Measurements from ENCODE around the gene NEUROD2. TPM values are rescaled to one million over a fixed set of nuclear protein-coding genes. Genes with fewer than 3 reads are reported as not detected.

NEUROD2 gene
- total and polyA plus RNA-seq, 2 of the 13 experiments (the other 11 are each of a cell fraction or from before 2014, with no cell fraction given) = not detected

- Histone ChIP-seq H3K4me2 (ENCODE audit: low read depth, low read length) (no peak overlapping the region), H3K27me3 (ENCODE audit: control insufficient read depth in 1 of 2, insufficient read depth in 2 of 2, low read length in 2 of 2) (peaks cover 30 to 84% of the 10 kb centered on the region in 2 experiments), H3K36me3 (replicated peaks in 1 of 2; ENCODE audit: control insufficient read depth in 1 of 2, insufficient read depth in 2 of 2, low read length in 2 of 2) (no peaks in the 10 kb centered on the region), H3K27ac (ENCODE audit: extremely low read length, insufficient read depth, low read length) (no peak overlapping the region), H2AFZ (ENCODE audit: low read length) (no peak overlapping the region), H4K20me1 (ENCODE audit: insufficient read depth, low read length) (peaks cover 4% of the 10 kb centered on the region; the same call in 1 of the 2 replicates), H3K9me3 (ENCODE audit: low read length) (no peaks in the 10 kb centered on the region), H3K4me1 (ENCODE audit: insufficient read depth, low read length) (no peaks in the 10 kb centered on the region), H3K9ac (ENCODE audit: insufficient read depth, low read depth, low read length) (no peak overlapping the region), H3K4me3 (replicated peaks in 1 of 3; ENCODE audit: insufficient read depth in 1 of 3, low read depth in 2 of 3, low read length in 3 of 3) (peak overlapping the region in 2 of 3 experiments; percentile 11 to 22; a peak in 2 of 6 replicates), H3K79me2 (ENCODE audit: insufficient read depth, low read length) (no peaks in the 10 kb centered on the region)
- FAIRE-seq (no peak), DNase-seq (ENCODE audit: low spot score) (no peak), ATAC-seq (peak; percentile 49)
- TF ChIP-seq HNRNPL (IDR thresholded peaks at IDR 0.05; ENCODE audit: low read depth, low read length) (0 out of 2 replicates have a peak, but pooled peaks have one; percentile 30), ZNF768 (CRISPR knock-in tag; IDR thresholded peaks at IDR 0.05) (peak; percentile 33; the same call in 1 of the 2 replicates), BCL6 (CRISPR knock-in tag; IDR thresholded peaks at IDR 0.05) (0 out of 2 replicates have a peak, but pooled peaks have one; percentile 33), SP1 (IDR thresholded peaks at IDR 0.05) (no peak), SP1 (CRISPR knock-in tag; IDR thresholded peaks at IDR 0.05) (no peak)
- in situ Hi-C loops (cut with HindIII; ENCODE audit: extremely low pct_ligation_motif_present, low pct_unique_long_range_greater_than_20kb) (no loop called here), intact Hi-C loops (cut with micrococcal nuclease; ENCODE audit: unreplicated experiment) (no loop called here)
- WGBS (ENCODE audit: low lambda C conversion rate) = 20% methylated on average over 48 of the region's 66 CpGs
- ChIA-PET CTCF (ENCODE audit: low intra/inter-chr PET ratio, low total read pairs) (no interaction called here), POLR2A (no interaction called here)
- BruUV-seq (replicated peaks) = no TSS peak
Observed at GRCh38 chr17:39606434-39607056, 1.2 kb downstream of the NEUROD2 start.

- H3K4me2 ChIP-seq (ENCODE audit: low read depth, low read length) = no peak overlapping the region
- H3K27ac ChIP-seq (ENCODE audit: extremely low read length, insufficient read depth, low read length) = no peak overlapping the region
- no peaks in the 10 kb centered on the region for H3K79me2 ChIP-seq (ENCODE audit: insufficient read depth, low read length)
- H3K4me3 ChIP-seq (replicated peaks in 1 of 3; ENCODE audit: insufficient read depth in 1 of 3, low read depth in 2 of 3, low read length in 3 of 3) = no peak overlapping the region
- peaks cover 9% of the 10 kb centered on the region; the same call in 1 of the 2 replicates for H4K20me1 ChIP-seq (ENCODE audit: insufficient read depth, low read length)
- ChIA-PET POLR2A (no interaction called here), CTCF (ENCODE audit: low intra/inter-chr PET ratio, low total read pairs) (no interaction called here)
- no peak for FAIRE-seq
- no peaks in the 10 kb centered on the region for H3K4me1 ChIP-seq (ENCODE audit: insufficient read depth, low read length)
- BruUV-seq (replicated peaks) = no TSS peak
- no peak overlapping the region for H3K9ac ChIP-seq (ENCODE audit: insufficient read depth, low read depth, low read length)
- peaks cover 37 to 86% of the 10 kb centered on the region in 2 experiments for H3K27me3 ChIP-seq (ENCODE audit: control insufficient read depth in 1 of 2, insufficient read depth in 2 of 2, low read length in 2 of 2)
- H3K9me3 ChIP-seq (ENCODE audit: low read length) = no peaks in the 10 kb centered on the region
- TF ChIP-seq EZH2 (conservative IDR thresholded peaks at IDR 0.05; ENCODE audit: low read depth, low read length) = peak; percentile 86; the same call in 1 of the 2 replicates
- no peak for TF ChIP-seq ZNF552 (CRISPR knock-in tag; IDR thresholded peaks at IDR 0.05; ENCODE audit: borderline replicate concordance)
- no peak for TF ChIP-seq FIP1L1 (IDR thresholded peaks at IDR 0.05; ENCODE audit: borderline replicate concordance, insufficient read depth, low read depth, low read length)
- TF ChIP-seq ETV5 (CRISPR knock-in tag; IDR thresholded peaks at IDR 0.05; ENCODE audit: borderline replicate concordance) = no peak
- TF ChIP-seq ZNF83 (CRISPR knock-in tag; IDR thresholded peaks at IDR 0.05; ENCODE audit: borderline replicate concordance) = no peak
- in situ Hi-C loops (cut with HindIII; ENCODE audit: extremely low pct_ligation_motif_present, low pct_unique_long_range_greater_than_20kb) (no loop called here), intact Hi-C loops (cut with micrococcal nuclease; ENCODE audit: unreplicated experiment) (no loop called here)
- 48% methylated on average over 66 of the region's 102 CpGs for WGBS (ENCODE audit: low lambda C conversion rate)
- peak; percentile 11 for ATAC-seq
- DNase-seq (ENCODE audit: low spot score) = no peak
- H2AFZ ChIP-seq (ENCODE audit: low read length) = no peak overlapping the region
- H3K36me3 ChIP-seq (replicated peaks in 1 of 2; ENCODE audit: control insufficient read depth in 1 of 2, insufficient read depth in 2 of 2, low read length in 2 of 2) = no peaks in the 10 kb centered on the region
Observed at GRCh38 chr17:39605492-39606433, 2.0 kb downstream of the NEUROD2 start.

Measured in HepG2 (cell line).